OCI-LY7 (cell line): ENCODE measurements around the gene MAT2B.

ENCODE experiments used
- CTCF ChIP-seq: fragments of 200-600 bp; sonication (generic); conservative IDR thresholded peaks from 2 replicates; pipeline ENCODE4 v1.5.1; 2014; ENCODE audit warnings: mild to moderate bottlenecking, antibody characterized with exemption, low read length, moderate library complexity, mixed read lengths
- EZH2phosphoT487 ChIP-seq: fragments of 200-600 bp; sonication (generic); IDR thresholded peaks from 2 replicates; pipeline ENCODE4 v1.6.1; 2018; ENCODE audit warnings: low read depth, borderline replicate concordance, mild to moderate bottlenecking, mixed run types, antibody characterized with exemption, low read length, moderate library complexity, mixed read lengths

- TF ChIP-seq CTCF: no peak
- TF ChIP-seq EZH2phosphoT487: no peak
Measured at GRCh38 chr5:163533223-163533622, 27.8 kb downstream of the MAT2B start.
